ENCODE results near the gene FUT1.
"Not testable (repeated sequence)": the region's sequence is repeated elsewhere in the genome, so short reads cannot be mapped to it uniquely, and the experiment has no call there.

The FUT1 gene

GRCh38 chr19:48740164-48740972 is 12.1 kb downstream of the FUT1 start, which contains the start of gene RASIP1:
Gene RASIP1 (minus strand): TSS chr19:48740610. CDS start chr19:48740282, 328 bp downstream.
- no peak for DNase-seq

- DNase-seq = no peak
Observed at GRCh38 chr19:48739404-48740163, 12.9 kb downstream of the FUT1 start.

GRCh38 chr19:48738557-48739403 is 13.7 kb downstream of the FUT1 start:
- peak; percentile 89 for DNase-seq

- no peak for DNase-seq
Observed at GRCh38 chr19:48737360-48737998, 15.0 kb downstream of the FUT1 start.

DNA sequence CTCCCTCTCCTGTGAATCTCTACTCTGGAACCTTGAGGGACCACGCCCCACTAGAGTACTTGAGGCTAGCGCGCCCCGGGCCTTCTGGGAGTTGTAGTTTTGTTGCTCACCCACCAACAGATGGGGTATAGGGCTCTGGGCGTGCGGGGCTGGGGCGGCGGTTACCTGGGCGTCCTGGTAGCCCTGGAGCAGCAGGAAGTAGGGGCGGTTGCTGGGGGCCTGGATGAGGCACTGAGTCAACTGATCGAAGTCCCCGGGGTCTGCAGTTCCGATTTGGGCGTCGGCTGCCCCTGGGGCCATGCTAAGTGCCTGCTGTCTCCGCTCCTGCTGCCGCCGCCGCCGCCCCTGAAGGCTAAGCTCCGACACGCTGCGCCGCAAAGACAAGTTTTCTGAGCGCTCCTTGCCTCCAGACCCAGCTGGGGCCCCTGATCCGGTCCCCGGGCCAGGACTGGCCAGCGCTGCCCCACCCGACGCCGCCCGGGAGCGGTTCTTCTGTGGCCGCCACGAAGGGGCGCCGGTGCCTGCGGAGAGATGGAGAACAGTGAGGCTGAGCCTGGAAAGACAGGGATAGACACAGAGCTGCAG is 17.3 kb downstream of the FUT1 start:
- DNase-seq = peak; percentile 89

- no peak for DNase-seq
Observed at GRCh38 chr19:48734625-48735024, 17.8 kb downstream of the FUT1 start.

GRCh38 chr19:48731452-48731851 is 21.0 kb downstream of the FUT1 start:
- no peak for DNase-seq

DNA sequence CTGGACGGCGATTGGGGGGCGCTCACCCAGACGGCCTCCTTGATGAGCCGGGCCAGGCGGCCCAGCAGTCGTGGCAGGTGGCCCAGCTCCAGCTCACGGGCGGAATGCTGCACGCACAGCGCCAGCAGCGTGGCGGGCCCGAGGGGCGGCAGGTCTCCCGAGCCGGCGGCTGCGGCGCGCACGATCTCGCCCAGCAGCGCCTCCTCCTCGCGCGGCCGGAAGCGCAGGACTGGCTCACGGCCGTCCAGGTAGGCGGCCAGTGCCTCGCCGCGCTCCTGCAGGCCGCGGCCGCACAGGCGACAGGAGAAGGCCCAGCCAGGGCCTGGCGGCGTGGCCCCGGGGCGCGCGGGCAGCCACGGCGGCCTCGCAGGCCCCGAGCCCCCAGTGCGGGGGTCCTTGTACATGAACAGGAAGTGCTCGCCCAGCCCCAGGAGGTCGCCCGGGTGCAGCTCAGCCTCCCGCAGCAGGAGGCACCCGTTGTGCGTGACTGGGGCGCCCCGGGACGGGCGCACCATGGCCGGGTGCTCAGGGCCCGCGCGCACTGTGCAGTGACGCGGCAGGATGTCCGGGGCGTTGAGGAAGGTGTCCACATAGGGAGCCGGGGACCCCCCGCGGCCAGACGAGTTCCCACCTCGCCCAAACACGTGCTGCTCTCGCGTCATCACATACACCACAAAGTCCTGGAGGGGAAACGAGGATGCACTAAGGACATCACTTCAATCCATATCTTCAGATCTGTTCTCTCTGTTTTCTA is 23.4 kb downstream of the FUT1 start:
- DNase-seq = no peak

- no peak for DNase-seq
Observed at GRCh38 chr19:48726556-48726955, 25.9 kb downstream of the FUT1 start.

DNA sequence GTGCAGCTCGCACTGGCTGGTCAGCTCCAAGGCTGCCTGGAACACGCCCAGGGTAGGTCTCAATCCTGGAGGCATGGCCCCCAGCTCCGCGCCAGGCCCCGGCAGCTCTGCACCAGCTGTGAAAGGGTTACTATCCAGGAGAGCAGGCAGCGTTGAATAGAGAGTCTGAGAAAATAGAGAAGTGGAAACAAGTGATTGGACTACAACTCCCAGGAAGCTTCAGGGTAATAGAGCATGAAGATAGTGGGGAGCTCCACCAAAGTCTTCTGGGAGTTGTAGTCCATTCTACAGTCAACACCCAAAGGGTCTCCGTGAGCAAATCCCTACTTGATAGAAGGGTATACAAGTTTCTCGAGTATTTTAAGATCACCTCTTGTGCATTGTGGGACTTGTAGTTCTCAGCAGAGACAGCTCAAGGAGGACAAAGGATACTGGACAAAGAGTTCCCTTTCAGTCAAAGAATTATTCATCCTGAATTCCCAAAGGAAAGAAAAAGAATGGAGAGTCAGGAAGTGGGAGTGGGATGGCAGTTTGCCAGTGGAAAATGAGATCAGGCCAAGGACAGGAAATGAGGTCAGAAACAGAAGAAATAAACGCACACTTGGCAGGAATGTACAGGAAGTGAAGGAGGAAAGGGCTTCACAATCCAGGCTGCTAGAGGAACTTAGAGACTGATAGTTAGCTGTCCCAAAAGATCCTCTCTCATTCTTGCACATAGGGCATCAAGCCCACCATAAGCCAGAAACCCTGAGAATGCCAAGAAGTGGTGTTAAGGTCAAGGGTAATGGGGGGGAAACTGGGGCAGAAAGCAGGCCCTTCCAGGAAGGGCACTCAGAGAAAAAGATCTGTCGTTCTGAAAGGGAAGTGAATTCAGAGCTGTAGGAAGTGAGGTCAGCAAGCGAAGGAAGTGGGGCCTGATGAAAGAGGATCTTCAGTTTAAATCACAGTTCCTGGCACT is 27.4 kb downstream of the FUT1 start:
- peak; percentile 21 for DNase-seq

DNA sequence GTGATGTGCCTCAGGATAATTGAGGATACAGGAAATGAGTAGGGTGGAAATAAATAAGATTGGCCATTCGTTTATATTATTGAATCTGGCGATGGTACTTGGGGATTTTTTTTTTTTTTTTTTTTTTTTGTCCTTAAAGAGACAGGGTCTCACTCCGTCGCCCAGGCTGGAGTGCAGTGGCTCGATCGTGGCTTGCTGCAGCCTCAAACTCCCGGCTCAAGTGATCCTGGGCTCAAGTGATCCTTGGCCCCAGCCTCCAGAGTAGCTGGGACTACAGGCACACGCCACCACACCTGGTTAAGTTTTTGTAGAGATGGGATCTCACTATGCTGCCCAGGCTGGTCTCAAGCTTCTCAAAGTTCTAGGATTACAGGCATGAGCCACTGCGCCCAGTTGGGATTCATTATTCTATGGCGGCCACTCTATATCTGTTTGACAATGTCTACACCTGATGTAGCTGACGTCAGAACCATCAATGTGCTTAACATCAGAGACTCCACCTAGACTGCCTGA is 30.2 kb downstream of the FUT1 start:
- DNase-seq = no peak

DNA sequence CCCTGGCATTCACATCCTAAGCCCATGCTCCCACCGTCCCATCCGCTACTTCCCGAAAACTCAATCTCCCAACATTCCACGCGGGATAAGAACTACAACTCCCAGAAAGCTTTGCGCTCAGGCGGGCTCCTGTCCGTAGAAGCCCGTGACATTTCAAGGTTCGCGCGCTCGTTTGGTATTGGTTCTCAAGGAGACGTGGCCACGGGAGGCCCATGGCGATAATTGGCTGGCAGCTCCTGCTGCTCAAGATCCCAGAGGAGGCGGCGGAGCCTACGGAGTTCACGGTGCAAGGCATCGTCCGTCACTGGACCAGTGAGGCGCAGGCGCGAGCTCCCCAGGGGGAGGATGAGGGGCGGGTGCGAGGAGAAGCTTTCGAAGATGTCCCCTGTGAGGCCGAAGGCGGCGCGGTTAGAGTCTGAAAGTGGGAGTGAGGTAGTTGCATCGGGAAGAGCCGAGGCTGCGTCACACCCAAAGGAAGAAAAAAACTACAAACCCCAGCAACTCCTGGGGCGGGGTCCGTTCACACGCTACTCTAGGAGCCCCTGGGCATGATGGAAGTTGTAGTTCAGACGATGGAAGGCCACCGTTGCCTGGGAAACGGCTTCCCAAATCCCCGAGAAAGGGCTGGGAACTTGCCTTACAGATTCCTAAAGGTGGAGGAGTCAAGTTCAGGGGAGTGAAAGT is 31.7 kb downstream of the FUT1 start:
- peak; percentile 98 for DNase-seq

- no peak for DNase-seq
Observed at GRCh38 chr19:48720251-48720612, 32.2 kb downstream of the FUT1 start.

GRCh38 chr19:48719263-48720171 is 32.9 kb downstream of the FUT1 start, which contains the start of gene MAMSTR:
Gene MAMSTR (minus strand): TSS chr19:48719725. CDS start chr19:48719031, 694 bp downstream.
- DNase-seq = no peak

DNA sequence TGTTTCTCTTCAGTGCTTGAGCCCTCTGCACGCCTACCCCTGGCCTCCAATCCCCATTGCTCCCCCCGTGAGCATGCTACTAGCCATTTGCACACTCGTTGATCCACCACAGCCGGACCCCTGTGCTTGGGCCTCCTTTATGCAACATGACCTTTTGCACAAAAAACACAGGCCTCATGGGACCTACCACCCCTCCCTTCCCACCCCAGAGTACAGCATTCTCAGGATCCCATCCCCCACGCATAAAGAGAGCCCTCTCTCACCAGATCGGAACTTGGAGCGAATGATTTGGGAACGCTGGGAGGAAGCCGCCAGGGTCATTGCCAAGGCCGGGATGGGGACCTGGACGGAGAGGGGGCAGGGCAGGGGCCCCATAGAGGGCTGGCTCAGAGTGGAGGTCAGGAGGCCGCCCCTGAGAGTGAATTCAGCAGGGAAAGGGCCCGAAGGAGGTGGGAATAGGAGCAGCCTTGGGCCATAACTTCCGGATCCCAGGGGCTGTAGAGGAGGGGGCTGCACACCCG is 33.7 kb downstream of the FUT1 start:
- DNase-seq = no peak

GRCh38 chr19:48718106-48718505 is 34.3 kb downstream of the FUT1 start:
- DNase-seq = not testable (repeated sequence)

- no peak for DNase-seq
Observed at GRCh38 chr19:48716562-48717291, 35.7 kb downstream of the FUT1 start.

Data from NCI-H748 treated with DMSO at 0.1 percent for 48 hours (cell line).